Measurements from ENCODE around the gene SYCP3.

Gene SYCP3
- total RNA-seq: 1.0 to 2.3 reads per million in 2 donors

DNA sequence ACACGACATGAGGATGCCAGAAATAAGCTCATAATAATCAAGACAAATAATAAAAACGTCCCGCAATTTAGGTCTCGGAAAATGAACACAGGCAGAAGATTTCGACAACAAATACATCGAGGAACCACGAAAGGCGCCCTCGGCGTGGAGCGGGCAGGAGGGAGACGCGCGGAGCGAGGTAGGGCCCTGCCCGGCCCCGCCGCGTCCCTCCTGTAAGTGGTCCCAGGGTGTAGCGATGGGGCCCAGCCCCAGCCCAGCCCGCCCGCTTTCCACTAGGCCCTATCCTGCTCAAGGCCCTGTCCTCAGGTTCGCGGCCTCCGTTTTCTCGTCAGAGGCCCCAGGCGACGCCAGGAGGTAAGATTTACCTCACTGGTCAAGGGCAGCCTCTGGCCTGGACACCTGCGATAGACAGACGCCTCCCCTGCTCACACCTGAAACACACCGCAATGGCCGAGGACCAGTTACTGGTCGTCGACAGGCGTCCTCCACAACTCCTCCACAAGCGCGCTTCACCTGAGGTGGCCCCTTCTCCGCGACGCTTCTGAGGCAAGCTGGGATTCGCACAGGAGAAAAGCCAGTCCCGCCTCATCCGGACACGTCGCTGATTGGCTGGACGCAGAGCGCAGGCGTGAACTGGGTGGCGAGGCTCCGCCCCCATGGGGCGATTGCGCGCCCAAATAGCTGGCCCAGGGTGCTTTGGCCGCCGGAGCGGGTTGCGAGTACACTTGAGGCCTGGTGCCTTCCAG, at the start of gene SYCP3:
TSS of gene SYCP3 (minus strand) at position 543 of the 746 bp plus-strand sequence. CDS start 1,527 bp downstream, outside the sequence.
- DNase-seq: no peak

DNA sequence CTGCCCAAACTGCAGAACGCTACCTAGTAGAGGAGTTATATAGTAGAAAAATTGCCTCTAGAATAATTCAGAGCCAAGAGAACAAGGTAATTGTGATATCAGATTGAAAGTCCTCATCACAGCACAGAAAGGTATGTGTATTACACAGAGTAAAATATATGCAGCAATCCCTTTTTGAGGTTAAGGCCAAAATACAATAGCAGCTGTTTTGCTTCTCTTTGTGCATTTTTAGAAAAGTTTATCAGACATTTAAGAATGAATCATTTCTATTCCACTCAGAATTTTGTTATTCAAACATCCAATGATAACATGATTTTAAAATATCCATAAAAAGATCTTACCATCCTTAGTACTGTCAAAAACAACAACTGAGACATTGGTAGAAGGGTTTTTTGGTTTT, 46.4 kb upstream of the SYCP3 start:
- DNase-seq: no peak

DNA sequence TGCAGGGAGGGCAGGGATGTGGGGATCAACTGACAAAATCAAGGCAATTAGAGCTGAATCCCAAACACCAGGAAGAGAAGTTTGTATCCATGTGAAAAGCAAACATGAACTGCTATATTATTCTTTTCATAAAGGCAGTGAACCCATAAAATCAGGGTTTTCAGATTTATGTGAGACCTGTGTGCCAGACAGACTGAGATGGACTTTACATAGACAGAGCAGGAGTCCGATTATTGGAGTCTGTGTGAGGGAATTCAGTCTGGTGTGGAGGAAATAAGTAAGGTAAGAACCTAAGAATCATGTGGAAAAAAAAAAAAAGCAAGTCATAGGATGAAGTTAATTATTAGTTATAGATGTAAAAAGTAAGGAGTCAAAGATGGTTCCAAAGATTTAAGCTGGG, 45.1 kb upstream of the SYCP3 start:
- no peak for DNase-seq

DNA sequence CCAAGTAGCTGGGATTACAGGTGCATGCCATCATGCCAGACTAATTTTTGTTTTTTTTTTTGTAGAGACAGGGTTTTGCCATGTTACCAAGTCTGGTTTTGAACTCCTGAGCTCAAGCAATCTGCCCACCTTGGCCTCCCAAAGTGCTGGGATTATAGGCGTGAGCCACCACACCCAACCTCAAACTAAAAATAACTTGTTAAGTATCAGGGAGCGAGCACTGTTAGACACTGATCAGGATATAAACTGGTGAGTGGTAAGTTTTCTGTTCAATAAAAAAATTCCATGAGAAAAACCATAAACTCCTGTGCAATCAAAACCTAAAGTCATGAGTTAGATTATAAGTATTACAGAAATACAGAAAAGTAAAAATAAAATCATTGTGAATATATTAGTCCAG, 44.6 kb upstream of the SYCP3 start:
- DNase-seq: no peak

DNA sequence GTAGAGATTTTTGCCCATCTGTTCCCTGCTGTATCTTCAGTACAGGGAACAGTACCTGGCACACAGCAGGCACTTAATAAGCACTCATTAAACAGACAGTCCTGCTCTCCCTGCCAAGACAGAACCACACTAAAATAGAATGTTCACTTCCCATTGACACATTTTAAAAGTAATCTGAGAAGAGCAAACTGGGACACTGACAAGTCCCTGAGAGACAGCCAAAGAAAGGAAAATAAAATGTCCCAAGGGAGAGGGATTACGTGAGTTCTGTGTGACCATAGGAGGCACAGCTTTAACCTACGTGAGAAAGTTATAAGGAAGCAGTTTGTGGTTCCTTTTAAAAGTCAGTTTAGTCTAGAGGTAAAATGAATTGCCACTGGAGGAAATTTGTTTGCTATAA, 43.9 kb upstream of the SYCP3 start:
- DNase-seq: no peak

DNA sequence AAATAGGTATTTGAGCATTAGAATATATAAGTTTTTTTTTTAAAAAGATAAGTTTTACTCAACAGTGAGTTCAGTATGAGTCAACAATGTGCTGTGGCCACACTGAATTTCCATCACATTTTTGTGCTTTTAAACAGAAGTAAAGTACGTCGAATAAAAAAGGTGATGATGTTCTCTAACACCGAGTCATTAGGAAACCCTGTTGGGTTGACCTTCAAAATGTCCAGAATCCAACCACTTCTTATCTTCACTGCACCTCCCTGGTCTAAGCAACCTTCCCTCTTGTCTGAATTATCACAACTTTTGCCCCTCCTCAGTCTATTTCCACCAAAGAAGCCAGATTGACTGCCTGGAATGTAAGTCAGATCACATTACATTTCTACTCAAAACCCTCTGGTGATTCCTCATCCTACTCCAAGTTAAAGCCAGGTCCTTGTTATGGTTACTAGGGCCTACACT, 43.0 kb upstream of the SYCP3 start:
- no peak for DNase-seq

DNA sequence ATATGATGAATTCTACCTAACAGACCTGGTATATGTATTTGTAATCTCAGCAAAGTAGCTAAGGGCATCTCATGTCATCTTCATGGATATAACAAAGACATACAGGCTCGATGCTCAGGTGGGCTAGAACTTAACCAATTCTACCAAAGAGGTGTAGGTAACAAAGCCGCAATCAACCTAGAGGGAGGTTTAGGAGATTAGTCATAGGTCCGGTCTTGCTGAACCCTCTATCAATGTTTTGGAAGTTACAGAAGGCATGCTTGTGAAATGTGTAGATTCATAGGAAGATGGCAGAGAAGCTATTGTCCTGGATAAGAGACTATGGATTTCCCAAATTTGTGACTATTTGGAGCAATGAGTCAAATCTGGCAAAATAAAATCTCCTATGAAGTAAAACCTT, 42.6 kb upstream of the SYCP3 start:
- no peak for DNase-seq

DNA sequence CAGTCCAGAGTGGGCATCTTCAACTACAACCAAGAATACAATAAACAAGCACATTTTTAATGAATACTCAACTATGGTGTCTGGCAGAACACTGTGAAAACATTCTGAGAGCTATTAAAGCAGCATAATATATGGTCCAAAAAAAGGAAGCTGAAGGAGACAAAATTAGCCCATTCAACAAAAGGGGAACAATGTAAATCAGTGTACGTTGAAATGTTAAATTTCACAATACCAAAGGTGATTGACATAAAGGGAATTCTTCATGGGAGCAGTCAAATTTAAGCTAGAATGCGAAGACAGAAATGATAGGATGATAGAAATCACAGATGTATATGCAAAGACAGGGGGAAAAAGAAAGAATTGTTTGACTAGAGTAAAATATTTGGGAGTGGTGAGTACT, 41.3 kb upstream of the SYCP3 start:
- DNase-seq: no peak

DNA sequence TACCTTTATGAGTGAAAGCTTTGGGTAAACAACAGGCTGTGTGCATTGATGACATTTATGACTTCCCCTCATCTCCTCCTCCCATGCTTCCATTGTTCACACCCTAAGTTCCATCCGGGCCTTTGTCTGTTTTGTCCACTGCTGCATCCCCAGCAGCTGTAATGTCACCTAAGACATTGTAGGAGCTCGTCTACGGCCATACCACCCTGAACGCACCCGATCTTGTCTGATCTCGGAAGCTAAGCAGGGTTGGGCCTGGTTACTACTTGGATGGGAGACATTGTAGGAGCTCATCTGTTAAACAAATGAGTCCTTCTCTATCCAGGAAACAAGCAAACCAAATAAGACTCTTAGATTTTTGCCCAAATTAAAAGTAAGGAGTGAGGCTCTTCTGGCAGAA, 40.4 kb upstream of the SYCP3 start:
- no peak for DNase-seq

DNA sequence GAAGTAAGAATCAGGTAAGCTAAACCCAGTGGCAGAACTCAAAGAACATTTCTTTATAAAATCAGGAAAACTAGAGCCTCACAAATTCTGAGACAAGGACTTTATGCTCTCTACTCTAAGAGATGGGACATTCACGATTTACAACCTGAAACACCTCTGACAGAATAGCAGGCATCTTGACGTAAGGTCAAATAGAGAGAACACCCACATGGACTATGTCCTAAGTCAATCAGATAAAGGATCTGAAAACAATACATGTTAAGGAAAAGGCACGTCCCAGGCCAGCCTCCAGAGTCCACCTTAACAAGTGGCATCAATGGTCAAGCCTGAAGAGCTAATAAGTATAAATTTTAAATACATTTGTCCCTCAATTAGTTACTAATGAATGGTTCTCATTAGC, 39.9 kb upstream of the SYCP3 start:
- DNase-seq: no peak

DNA sequence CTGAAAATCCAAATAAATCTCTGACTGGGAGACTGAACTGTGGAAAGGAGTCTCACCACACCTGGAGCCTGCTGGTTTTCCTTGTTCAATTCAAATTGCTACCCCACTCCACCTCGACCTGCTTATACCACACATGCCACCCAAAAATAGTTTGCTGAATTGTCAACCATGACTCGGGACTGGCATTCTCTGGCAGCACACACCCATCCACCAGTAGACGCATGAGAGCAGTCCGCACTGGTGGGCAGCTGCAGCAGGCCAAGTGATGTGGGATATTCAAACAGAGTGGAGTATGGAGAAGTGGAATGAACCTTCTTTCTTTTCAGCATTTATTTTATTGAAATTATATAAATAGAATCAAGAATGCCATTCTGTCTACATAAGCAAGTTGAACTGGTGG, 38.7 kb upstream of the SYCP3 start:
- no peak for DNase-seq

DNA sequence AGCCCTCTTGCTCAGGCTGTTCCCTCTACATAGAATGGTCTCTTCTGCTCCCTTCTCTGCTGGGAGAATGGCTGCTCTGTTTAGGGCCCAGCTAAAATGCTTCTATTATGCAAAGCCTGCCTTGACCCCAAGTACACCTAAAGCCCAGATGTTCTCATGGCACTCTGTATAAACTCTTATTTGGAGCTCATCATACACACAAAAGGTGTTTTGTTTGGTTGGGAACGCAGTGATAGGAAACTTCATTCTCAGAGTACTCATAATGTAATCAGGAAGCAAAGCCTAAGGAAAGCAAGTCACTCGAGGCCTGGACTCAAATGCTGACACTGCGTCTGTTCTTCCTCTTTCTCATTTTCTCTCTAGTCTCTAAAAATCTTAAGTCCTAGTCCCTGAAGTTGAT, 38.2 kb upstream of the SYCP3 start:
- DNase-seq: no peak

DNA sequence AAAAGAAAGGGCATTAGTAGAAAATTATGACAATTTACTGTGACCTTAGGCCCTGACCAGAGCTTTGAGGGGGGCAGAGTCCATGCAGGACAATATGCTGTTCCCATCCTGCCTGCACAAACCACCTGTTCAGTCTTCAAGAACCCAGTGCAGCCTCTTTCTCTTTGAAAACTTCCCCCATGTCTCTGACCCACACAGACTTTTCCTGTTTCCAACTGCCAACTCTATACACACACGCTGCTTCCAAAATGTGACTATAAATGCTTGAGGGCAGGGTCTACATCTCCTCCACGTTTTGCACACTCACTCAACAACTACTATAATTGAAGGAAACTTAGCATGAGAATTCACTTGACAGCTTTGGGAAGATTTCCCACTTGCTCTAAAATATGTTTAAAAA, 36.6 kb upstream of the SYCP3 start:
- DNase-seq: no peak

DNA sequence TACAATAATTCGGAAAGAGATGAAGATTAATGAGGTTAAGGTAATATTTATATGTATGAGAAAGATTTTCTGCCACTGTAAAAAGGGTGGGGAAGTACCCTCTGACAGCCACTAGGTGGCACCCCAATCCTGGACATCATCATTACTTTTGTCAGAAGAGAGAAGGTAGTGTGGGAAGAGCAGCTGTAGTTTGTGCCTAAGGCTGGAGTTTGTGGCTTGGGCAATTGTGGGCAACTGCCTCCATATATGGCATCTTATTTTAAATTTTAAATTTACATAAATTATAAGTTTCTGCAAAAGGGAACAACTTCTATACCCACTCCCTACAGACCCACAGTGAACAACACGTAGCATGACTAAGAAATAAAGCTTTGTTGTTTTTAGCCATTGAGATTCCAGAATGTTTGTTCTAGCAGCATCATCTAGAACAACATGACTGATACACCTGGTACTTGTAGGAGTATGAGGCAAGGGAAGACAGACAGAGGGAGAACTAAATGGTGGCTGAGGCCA, 34.4 kb upstream of the SYCP3 start:
- no peak for DNase-seq

DNA sequence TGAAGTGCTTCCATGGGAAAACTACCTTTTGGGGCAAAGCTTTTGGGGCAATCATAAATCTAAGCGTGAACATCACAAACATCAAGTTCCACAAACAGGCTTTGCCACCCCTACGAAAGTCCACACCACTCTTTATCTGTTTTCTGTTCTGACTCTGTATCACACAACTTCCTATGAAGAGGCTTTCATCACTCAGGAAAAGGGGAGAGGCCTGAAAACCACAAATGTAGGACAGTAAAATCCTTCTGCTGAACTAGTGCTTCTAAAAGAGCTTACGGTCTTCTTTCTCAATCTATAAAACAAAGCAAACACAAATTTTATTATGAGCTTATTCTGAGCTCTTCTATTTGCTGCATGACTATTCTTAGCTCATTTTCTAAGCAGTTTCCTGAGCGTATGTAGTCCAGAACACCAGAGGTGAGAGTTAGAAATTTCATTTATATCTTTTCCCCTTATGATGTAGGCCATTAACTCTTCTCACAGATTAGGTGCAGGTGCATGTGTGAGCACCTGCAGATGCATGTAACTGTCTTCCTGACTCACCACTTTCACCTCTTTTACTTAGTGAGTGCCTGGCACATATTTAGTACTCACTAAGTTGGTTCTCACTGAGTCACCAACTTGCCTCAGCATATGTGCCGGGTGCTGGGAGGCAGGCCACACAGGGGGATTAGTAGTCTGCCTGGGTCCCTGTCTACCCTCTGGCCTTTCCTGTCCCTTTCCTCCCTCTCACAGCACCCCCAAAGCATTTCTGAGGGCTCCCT, 32.9 kb upstream of the SYCP3 start:
- no peak for DNase-seq

DNA sequence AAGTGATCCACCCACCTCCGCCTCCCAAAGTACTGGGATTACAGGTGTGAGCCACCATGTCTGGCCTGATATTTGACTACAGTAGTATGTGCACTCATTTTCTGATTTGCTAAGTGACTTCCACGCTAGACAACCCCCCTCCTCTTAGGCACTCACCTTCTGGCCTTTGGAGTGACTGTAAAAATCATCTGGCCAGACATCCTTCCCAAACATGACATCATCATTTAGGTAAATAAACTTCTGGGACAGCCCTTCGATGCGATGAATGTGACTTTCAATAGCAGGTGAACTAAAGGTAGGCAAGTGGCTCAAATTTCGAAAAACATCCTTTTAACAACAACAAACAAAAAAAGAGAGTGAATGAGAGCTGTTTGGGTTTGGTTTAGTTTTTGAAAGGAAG, 30.6 kb upstream of the SYCP3 start:
- no peak for DNase-seq

DNA sequence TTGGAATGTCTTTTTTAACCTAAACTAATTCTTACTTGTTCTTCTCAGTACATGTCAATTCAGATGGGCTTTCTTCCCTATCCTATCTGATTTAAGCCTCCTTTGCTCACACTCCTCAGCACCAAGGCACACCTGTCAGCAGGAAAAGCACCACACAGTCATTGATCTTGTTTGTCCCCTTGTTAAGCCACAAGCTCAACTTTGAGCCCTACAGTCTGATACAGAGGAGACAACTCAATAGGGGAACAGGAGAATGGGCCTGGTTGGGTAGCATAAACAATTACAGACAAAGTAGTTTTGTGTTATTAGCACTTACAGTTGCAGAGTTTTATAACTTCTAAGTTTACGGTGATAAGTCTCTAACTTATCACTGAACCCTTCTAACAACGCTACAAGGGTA, 29.5 kb upstream of the SYCP3 start:
- no peak for DNase-seq

DNA sequence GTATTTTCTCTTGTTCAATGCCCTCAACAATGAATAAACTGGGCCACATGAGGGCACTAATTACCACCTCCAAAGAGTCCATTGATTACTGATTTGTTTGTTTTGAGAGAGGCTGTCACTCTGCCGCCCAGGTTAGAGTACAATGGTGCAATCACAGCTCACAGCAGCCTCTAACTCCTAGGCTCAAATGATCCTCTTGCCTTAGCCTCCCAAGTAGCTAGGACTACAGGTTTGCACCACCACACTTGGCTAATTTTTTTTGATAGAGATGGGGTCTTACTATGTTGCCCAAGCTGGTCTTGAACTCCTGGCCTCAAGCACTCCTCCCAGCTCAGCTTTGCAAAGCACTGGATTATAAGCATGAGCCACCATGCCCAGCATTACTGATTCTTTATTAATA, 28.3 kb upstream of the SYCP3 start:
- DNase-seq: no peak

DNA sequence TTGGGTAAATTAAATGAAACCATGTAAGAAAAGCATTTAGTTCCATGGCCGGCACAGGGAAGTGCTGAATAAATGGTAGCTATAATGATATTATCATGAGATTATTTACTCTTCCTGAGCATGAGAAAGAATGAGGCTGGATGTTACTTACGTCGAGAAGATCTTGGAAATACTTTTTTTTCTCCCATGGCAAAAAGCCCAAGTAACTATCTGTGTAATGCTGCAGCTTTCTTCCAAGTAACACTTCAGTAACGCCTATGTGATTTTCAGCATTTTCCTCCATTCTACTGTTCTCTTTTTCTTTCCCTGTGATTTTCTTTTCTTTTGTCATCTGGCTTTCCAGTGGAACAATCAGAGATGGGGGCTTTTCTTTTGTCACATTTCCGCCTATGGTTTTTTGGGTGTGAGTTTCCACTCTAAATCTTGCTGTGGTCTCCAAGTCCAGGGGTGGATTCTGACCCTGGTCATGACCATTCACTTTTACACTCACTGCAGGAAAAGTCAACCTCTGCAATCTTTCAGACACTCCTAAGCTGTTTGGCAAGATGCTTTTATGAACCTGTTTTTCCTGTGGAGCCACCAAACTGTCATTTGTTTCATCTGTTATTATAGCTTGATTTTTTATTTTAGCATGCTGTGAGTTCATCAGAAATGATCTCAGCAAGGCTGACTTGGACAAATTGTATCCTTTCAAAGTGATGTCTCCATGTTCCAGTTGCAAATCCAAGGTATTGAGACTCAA, 25.0 kb upstream of the SYCP3 start:
- DNase-seq: no peak

DNA sequence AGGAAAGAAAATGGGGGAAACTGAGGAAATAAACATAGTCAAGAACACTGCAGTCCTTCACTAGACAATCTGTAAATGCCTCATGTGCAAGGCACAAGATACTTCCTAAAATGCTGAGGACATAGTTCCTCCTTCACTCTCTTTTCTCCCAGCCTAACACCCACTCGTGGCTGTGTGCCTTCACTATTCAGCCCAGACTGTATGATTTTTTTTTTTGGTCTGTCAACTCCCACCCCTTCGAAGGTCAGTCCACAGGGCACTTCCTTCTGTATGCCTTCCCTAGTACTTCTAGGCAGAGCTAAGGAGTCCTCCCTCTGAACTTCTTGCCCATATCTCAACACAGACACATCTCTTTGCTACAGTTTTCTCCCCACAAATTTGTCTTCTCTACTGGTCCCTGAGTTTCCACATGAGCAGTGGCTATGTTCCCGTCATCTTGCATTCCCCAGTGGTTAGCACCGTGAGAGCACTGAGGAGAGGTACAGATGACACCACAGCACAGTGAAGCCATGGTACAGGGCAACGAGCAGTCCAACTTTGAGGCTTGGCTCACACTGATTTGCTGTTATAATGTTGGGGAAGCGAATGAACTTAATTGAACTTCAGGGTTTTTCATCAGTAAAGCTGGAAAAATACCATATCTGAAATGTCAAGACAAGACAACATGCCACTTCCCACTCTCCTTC, 24.1 kb upstream of the SYCP3 start:
- DNase-seq: no peak

DNA sequence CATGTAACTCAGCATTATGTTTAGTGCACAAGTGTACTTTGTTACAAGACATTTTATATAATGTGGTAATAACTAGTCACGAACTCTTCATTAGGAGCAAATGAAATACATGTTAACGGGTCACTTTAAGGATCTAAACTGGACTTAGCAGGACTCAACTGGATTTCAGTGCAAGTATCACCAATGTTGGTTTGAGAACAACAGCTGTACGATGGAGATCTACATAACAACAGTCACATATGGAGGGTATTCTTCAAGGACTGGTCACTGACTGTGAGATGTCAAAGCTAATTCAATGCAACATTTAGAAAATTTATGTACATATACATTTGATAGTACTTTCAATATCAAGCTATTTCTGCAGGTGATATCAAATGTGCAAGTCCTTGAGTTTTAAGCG, 22.5 kb upstream of the SYCP3 start:
- no peak for DNase-seq

DNA sequence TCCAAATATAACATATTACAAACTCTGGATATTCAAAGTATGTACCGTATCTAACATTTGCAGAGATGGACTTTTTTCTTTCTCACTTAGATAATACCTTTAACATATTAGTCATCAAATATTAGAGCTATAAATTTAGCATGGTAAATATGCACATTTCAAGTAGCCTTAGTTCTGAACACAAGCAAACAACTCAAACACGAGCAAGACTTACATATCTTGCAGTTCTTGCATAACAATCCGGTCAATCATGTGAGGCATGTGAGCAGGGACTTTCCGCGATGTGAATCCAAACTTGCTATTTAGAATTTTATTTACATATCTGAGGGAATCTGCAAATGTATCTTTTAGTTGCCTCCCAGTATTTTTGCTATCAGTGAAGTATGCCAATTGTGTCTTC, 22.1 kb upstream of the SYCP3 start:
- no peak for DNase-seq

Measured in activated gamma-delta T cell (primary cell).